ENCODE data around the gene ZNHIT2.

The ZNHIT2 gene

GRCh38 chr11:65134240-65134951 lies 16.9 kb upstream of the ZNHIT2 start, which contains the start of gene SYVN1:
Gene SYVN1, minus strand, starts transcription at chr11:65134519. Its CDS starts 918 bp downstream, at chr11:65133601.
- peak; percentile 88 for DNase-seq (ENCODE audit: low read depth)

- no peak for DNase-seq (ENCODE audit: low read depth)
These were observed 16.2 kb upstream of the ZNHIT2 start for GRCh38 chr11:65133724-65134123.

DNA sequence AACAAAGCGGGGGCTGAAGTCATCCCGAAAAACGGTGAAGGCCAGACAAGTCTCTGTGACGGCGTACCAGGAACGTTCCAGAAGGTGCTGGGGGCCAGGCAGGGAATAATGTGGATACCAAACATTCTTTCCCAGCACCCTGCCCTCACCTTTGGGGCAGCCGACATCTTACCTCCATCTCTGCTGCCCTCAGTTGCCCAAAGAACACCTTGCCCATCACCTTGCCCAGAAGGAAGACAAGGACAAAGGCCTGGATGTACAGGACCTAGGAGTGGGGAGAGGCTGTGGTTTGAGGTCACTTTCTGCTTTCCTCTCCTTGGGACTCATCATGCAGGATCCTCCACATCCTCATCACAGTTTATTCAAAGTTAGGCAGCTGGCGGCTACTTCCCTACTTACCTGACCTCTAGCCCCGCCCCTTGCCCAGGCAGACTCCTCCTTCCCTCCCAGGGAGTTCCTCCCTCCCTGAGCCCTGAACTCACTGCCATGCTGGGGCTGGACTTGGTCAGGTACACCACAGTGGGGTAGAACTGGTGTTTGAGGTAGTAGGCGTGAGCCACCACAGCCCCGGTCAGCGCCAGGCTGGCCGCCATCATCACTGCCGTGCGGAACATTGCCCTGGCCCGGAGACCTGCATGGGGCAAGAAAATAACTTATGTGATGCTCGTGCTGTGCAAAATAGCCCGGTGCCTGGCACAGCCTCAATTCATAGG lies 15.6 kb upstream of the ZNHIT2 start:
- no peak for DNase-seq (ENCODE audit: low read depth)

DNA sequence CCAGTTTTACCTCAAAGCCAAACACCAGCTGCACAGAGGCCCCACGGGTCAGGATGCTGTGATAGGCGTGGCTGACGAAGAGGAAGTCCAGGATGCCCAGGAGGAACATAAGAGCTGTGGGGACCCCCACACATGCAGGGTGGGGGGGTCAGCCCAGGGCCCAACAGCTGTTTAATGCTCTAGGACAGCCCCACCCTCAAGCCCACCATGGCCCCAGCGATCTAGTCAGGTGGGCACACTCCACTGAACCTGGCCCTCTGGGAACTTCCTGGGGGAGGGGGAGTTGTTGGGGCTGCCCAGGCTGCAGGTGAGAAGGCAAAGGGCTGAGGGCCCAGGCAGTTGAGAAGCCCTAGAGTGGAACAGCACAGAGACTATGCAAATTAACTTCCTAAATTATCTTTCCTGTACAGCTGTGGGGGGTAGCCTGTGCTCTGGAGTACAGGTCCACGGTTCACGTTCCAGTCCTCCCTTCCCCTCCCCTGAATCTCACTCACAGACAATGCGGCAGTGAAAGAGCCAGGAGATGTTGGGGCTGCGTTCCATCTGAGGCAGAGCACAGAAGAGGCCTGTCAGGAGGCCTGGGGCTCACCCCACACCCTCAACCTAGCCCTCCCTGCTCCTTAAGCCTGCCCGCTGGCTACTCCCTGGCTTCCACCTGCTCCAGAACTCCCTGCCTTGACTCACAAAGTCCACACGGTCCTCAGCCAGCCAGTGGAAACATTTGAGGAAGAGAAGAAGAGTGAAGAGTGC lies 14.9 kb upstream of the ZNHIT2 start:
- no peak for DNase-seq (ENCODE audit: low read depth)

GRCh38 chr11:65131895-65132237 lies 14.4 kb upstream of the ZNHIT2 start:
- DNase-seq (ENCODE audit: low read depth): no peak

GRCh38 chr11:65131417-65131776 lies 13.9 kb upstream of the ZNHIT2 start:
- DNase-seq (ENCODE audit: low read depth): no peak

- no peak for DNase-seq (ENCODE audit: low read depth)
These were observed 13.3 kb upstream of the ZNHIT2 start for GRCh38 chr11:65130631-65131416.

DNA sequence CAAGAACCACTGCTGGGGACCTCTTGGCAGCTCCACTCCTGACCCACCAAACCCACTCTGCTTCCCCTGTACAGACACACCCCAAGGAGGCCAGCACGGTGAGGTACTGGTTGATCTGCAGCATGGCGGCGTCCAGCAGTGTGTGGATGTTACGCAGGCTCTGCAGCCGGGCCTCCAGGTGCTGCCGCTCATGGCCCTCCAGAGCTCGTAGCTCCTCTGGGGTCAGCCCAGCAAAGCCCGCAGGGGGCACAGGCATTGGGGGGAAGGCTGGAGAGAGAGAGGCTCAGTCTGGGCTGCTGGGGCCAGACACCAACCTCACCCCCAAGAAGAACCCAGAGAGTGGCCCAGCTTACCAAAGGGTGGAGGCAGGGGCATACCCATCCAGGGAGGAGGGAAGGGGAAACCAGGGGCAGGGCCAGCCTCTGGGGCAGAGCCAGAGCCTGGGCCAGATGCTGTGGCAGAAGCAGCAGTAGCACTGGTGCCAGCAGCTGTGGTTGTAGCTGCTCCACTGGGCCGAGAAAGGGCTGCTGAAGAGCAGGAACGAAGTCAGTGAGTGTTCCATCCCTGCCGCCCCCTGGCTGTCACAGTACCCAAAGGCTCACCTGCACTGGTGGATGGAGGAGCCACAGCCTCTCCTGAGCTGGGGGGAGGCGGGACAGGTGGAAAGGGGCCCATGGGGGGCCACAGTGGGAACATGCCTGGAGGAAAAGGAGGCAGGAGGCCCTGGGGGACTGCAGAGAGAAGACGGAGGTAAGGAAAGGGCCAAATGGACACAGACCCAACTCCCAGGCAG lies 12.3 kb upstream of the ZNHIT2 start:
- no peak for DNase-seq (ENCODE audit: low read depth)

DNA sequence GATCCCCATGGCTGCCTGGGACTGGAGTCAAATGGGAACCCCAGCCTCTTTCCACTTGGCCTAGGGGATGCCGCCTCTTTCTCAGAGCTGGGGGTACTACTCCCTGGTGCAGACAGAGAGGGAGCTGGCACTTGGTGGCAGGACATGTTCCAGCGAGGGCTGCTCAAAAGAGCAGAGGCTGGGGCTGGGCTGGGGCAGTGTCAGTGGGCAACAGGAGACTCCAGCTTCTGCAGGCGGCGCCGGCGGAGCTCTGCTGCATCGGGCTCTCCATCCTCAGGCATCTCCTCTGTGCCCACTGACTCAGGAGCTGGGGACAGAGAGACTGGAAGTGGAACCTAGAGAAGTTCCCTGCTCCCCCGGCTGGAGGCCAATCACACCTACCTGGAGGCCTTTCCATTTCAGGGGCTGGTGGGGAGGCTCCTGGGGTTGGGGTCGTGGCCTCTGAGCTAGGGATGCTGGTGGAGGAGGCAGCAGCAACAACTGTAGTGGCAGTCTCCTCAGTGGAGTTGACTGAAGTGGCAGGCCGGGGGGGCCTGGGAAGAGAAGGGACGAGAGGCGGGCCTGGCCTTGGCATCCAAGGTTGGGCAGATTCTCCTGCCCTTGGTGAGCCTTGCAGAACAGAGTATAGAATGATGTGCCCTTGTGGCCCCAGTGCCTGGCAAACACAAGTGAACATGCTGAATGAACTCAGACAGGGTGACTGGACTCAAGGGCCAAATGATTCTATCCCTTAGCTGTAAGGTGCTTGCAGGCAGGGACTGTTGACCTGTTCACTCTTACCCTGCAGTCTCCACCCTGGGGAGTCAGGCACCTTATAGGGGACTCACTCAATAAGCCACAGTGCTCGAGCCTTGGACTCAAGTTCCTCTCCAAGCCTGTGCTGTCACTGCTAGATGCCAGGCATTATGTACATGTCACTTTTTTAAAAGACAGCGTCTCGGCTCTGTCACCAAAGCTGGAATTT lies 11.0 kb upstream of the ZNHIT2 start:
- DNase-seq (ENCODE audit: low read depth): no peak

DNA sequence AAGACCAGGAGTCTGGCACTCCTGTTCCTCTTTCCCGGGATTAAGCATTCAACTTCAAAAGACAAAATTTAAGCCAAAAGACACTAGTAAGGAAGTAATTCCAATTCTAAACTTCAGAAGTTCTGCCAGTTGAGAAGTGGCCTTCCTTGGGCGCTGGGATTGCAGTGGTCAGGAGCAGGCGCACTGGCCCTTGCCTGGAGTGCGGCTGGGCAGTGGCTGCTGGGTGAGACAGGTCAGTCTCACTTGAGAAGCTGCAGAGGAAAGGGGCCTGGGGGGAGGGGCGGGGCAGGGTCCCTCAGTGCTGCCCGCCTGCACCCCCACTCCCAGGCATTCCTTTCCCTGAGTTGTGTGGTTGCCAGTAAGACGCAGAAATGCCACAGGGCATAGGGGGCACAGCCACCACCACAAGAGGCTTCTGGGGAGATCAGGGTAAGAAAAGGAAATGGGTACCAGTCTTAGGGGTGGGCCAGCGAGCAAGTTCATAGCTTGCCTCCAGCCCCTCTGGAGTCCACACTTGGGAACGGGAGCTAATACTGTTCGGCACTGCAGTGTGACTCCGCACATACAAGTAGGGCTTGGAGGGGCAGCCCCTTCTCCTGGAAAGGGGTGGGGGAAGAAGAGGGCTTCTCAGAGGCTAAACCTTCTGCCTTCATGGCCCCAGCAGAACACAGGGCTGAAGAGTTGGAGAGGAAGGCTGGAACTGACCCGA lies 10.1 kb upstream of the ZNHIT2 start:
- DNase-seq (ENCODE audit: low read depth): no peak

GRCh38 chr11:65126624-65127274 lies 9.2 kb upstream of the ZNHIT2 start:
- DNase-seq (ENCODE audit: low read depth): no peak

DNA sequence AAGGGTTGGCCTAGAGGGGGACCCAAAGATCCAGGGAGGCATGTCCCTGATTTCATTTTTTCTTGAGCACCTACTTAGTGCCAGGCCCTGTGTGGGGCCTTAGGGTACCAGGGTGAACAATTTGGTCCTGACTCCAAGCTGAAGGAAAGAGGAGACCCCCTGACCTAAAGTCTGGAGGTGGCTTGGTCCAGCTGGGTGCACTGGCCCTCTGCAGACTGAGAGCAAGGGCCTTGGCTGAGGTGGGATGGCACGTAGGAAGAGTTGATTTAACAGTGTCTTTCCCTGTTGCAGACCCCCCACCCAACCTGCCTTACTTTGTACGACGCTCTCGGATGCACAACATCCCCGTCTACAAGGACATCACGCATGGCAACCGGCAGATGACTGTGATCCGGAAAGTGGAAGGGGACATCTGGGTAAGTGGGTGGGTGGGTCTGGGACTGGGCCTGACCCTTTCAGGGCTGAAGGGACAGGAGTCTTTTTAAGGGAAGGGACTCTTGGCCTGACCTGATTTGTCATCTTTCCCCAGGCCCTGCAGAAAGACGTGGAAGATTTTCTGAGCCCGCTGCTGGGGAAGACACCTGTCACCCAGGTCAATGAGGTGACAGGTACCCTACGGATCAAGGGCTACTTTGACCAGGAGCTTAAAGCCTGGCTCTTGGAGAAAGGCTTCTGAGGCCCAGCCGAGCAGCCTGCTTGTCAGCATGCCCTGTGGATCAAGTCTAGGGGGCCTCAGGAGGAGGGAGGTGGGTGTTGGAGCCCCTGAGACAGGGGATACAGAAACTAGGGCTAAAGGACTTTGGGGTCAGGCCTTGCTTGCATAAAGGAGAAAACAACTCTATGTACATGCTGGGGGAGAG lies 7.9 kb upstream of the ZNHIT2 start:
- DNase-seq (ENCODE audit: low read depth): no peak

- DNase-seq (ENCODE audit: low read depth): no peak
These were observed 7.1 kb upstream of the ZNHIT2 start for GRCh38 chr11:65124480-65125196.

- DNase-seq (ENCODE audit: low read depth): peak; percentile 93
These were observed 4.6 kb upstream of the ZNHIT2 start, which contains the start of the genes FAU and MRPL49 for GRCh38 chr11:65121865-65122696. Gene FAU, minus strand, starts transcription at chr11:65122134. Its CDS starts 321 bp downstream, at chr11:65121813. Gene MRPL49, plus strand, starts transcription at chr11:65122321. Its CDS starts 26 bp downstream, at chr11:65122347.

DNA sequence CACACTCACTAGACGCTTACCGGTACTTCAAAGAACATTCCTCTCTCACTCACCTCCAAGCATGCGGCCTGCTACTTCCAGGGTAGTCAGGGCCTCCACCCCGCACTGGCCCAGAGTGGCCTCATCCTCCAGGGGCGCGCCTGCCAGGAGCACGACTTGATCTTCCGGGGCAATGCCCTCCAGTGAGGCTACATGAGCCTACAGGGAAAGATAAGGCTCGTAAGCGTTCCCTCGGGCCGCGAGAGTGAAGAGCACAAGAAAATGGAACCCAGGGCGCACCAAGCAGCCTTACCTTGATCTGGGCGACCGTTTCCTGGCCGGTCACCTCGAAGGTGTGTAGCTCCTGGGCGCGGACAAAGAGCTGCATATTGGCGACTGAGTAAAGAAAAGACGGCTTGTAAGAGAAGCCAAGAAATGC lies 4.0 kb upstream of the ZNHIT2 start:
- DNase-seq (ENCODE audit: low read depth): no peak

GRCh38 chr11:65120831-65121230 lies 3.3 kb upstream of the ZNHIT2 start:
- DNase-seq (ENCODE audit: low read depth): no peak

Data from stimulated activated CD8-positive, alpha-beta memory T cell treated with anti-CD3 and anti-CD28 coated beads, Interleukin-15, amount 100 ng/mL, for 24 hours (primary cell).